GM19463 (cell line): Measurements from ENCODE around the gene ANKRD18A.
"Not testable (repeated sequence)": the region's sequence is repeated elsewhere in the genome, so short reads cannot be mapped to it uniquely, and the experiment has no call there.

Experiments used
- ATAC-seq: cut with Tn5 transposase; IDR thresholded peaks from one replicate; pipeline ENCODE4 v1.9.1; 2021; ENCODE audit warnings: mild to moderate bottlenecking, moderate library complexity; ENCODE audit not compliant: unreplicated experiment

Gene ANKRD18A

GRCh38 chr9:38629511-38629910 is 9.1 kb upstream of the ANKRD18A start:
- ATAC-seq, result no peak

GRCh38 chr9:38626006-38626405 is 5.6 kb upstream of the ANKRD18A start:
- ATAC-seq, result no peak

- ATAC-seq, result no peak
Observed at GRCh38 chr9:38622951-38623350, 2.6 kb upstream of the ANKRD18A start.

GRCh38 chr9:38622288-38622674 is 1.9 kb upstream of the ANKRD18A start:
- ATAC-seq, result no peak

- ATAC-seq, result peak; percentile 24
Observed at GRCh38 chr9:38621434-38622287, 1.3 kb upstream of the ANKRD18A start.

- ATAC-seq, result no peak
Observed at GRCh38 chr9:38619556-38620447, 594 bp downstream of the ANKRD18A start.

- ATAC-seq, result not testable (repeated sequence)
Observed at GRCh38 chr9:38598029-38598745, 22.2 kb downstream of the ANKRD18A start.

GRCh38 chr9:38595117-38595516 is 25.3 kb downstream of the ANKRD18A start:
- ATAC-seq, result not testable (repeated sequence)

- ATAC-seq, result not testable (repeated sequence)
Observed at GRCh38 chr9:38591346-38592063, 28.9 kb downstream of the ANKRD18A start.

- ATAC-seq, result not testable (repeated sequence)
Observed at GRCh38 chr9:38583765-38584164, 36.6 kb downstream of the ANKRD18A start.

GRCh38 chr9:38580112-38580511 is 40.3 kb downstream of the ANKRD18A start:
- not testable (repeated sequence) for ATAC-seq

GRCh38 chr9:38576181-38576580 is 44.2 kb downstream of the ANKRD18A start:
- ATAC-seq, result not testable (repeated sequence)

- ATAC-seq, result not testable (repeated sequence)
Observed at GRCh38 chr9:38566048-38566447, 54.3 kb downstream of the ANKRD18A start.

GRCh38 chr9:38565178-38565577 is 55.2 kb downstream of the ANKRD18A start:
- ATAC-seq, result not testable (repeated sequence)

- not testable (repeated sequence) for ATAC-seq
Observed at GRCh38 chr9:38563911-38564310, 56.5 kb downstream of the ANKRD18A start.

GRCh38 chr9:38561134-38561533 is 59.3 kb downstream of the ANKRD18A start:
- not testable (repeated sequence) for ATAC-seq

- not testable (repeated sequence) for ATAC-seq
Observed at GRCh38 chr9:38559172-38559571, 61.2 kb downstream of the ANKRD18A start.

- not testable (repeated sequence) for ATAC-seq
Observed at GRCh38 chr9:38557746-38558145, 62.6 kb downstream of the ANKRD18A start.

GRCh38 chr9:38554966-38555365 is 65.4 kb downstream of the ANKRD18A start:
- ATAC-seq, result not testable (repeated sequence)

- not testable (repeated sequence) for ATAC-seq
Observed at GRCh38 chr9:38553019-38553418, 67.4 kb downstream of the ANKRD18A start.
